Left ventricle myocardium inferior (tissue), 1 donor: Measurements from ENCODE around the gene HDAC4. TPM values are rescaled to one million over a fixed set of nuclear protein-coding genes. Genes with fewer than 3 reads are reported as not detected.
A peak's percentile ranks its signal among the peaks of the same experiment; 100 is the strongest.
"Not testable (repeated sequence)": the region's sequence is repeated elsewhere in the genome, so short reads cannot be mapped to it uniquely, and the experiment has no call there.

Experiments used
- DNase-seq: peaks from one replicate; pipeline ENCODE4 v3.0.0-alpha.2; 2020
- H3K27ac ChIP-seq: fragments of 200-600 bp; replicated peaks from 2 replicates; pipeline ENCODE4 v1.8.0; 2021
- H3K27me3 ChIP-seq: fragments of 200-600 bp; 2 replicates; pipeline ENCODE4 v1.8.0; 2021; ENCODE audit warnings: low read depth
- H3K36me3 ChIP-seq: fragments of 200-600 bp; 2 replicates; pipeline ENCODE4 v1.8.0; 2021
- H3K4me1 ChIP-seq: fragments of 200-600 bp; 2 replicates; pipeline ENCODE4 v1.8.0; 2021
- H3K4me3 ChIP-seq: fragments of 200-600 bp; 2 replicates; pipeline ENCODE4 v1.8.0; 2021; ENCODE audit warnings: mild to moderate bottlenecking, moderate library complexity
- H3K9me3 ChIP-seq: fragments of 200-600 bp; replicated peaks from 2 replicates; pipeline ENCODE4 v1.8.0; 2021
- intact Hi-C: fragments of 100-400 bp; cut with micrococcal nuclease; formaldehyde crosslinking; loops from one replicate; pipeline ENCODE4 v1.11.0; 2022
- total RNA-seq: library from RNA; stranded (reverse); fragmentation: NEBNext Ultra II Directional; extraction: Animal tissue kit (Norgen Biotek cat#: 25700); gene quantifications from one replicate; pipeline ENCODE4 v1.2.1, GENCODE V29; 2021
- TF ChIP-seq, protein P1 (sequence below): fragments of 200-600 bp; IDR thresholded peaks from 2 replicates; pipeline ENCODE4 v1.8.0; 2021; ENCODE audit warnings: antibody characterized with exemption, mild to moderate bottlenecking, borderline replicate concordance
- donor health status: DM: no; HTN: yes; CAD: no; lungs with severe emphysema.

Gene HDAC4
- total RNA-seq, 1 donor from 2014 or later, result 23.9 TPM

DNA sequence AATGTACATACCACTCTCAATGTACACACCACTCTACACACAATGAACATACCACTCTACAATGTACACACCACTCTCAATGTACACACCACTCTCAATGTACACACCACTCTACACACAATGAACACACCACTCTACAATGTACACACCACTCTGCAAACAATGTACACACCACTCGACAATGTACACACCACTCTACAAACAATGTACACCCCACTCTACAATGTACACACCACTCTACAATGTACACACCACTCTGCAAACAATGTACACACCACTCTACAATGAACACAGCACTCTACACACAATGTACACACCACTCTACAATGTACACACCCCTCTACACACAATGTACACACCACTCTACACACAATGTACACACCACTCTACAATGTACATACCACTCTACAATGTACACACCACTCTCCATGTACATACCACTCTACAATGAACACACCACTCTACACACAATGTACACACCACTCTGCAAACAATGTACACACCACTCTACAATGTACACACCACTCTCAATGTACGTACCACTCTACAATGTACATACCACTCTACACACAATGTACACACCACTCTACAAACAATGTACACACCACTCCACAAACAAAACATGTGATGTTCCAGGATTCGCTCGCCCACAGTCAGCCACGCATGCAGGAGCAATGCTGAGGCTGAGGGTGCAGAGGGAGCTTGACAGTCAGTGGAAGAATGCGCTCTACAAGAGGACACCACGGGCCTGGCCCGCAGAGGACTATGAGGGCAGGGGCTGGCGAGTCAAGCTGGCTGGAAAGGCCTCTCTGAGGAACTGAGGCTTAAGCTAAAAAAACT is 118.2 kb downstream of the HDAC4 start:
- Histone ChIP-seq H3K9me3 (no peaks in the 10 kb centered on the region), H3K4me1 (peaks cover 70% of the 10 kb centered on the region), H3K27me3 (no peaks in the 10 kb centered on the region), H3K4me3 (no peak overlapping the region), H3K36me3 (peaks cover 3% of the 10 kb centered on the region), H3K27ac (no peak overlapping the region)
- intact Hi-C loops, result no loop called here
- no peak for DNase-seq
- TF ChIP-seq, protein P1, sequence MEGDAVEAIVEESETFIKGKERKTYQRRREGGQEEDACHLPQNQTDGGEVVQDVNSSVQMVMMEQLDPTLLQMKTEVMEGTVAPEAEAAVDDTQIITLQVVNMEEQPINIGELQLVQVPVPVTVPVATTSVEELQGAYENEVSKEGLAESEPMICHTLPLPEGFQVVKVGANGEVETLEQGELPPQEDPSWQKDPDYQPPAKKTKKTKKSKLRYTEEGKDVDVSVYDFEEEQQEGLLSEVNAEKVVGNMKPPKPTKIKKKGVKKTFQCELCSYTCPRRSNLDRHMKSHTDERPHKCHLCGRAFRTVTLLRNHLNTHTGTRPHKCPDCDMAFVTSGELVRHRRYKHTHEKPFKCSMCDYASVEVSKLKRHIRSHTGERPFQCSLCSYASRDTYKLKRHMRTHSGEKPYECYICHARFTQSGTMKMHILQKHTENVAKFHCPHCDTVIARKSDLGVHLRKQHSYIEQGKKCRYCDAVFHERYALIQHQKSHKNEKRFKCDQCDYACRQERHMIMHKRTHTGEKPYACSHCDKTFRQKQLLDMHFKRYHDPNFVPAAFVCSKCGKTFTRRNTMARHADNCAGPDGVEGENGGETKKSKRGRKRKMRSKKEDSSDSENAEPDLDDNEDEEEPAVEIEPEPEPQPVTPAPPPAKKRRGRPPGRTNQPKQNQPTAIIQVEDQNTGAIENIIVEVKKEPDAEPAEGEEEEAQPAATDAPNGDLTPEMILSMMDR, result no peak

DNA sequence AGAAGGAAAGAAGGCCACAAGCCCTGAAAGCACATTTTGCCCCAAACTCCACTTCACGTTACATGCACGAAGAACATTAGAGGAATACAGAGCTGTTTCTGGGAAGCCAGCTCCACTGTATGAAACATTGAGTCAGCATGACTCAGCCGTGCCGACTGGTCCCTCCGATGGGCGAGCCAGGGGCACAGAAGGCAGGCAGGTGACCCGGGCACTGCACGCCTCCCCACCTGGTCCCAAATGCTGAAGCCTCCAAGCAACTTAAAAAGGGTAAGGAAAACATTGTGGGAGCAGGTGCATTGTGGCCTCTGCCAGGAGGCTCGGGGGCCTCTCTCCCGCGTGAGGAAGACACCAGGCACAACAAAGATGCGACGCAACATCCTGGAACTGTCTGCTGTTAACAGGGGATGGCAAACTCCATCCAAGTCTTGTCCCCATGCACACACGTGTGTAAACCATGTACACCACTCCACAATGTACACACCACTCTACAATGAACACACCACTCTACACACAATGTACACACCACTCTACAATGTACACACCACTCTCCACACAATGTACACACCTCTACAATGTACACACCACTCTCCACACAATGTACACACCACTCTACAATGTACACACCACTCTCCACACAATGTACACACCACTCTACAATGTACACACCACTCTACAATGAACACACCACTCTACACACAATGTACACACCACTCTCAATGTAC is 120.4 kb downstream of the HDAC4 start:
- H3K4me3 ChIP-seq, H3K36me3 ChIP-seq, intact Hi-C loops, H3K9me3 ChIP-seq, H3K27me3 ChIP-seq, DNase-seq: not testable (repeated sequence)
- Histone ChIP-seq H3K27ac (peak overlapping the region; percentile 52), H3K4me1 (peaks cover 69% of the 10 kb centered on the region)

DNA sequence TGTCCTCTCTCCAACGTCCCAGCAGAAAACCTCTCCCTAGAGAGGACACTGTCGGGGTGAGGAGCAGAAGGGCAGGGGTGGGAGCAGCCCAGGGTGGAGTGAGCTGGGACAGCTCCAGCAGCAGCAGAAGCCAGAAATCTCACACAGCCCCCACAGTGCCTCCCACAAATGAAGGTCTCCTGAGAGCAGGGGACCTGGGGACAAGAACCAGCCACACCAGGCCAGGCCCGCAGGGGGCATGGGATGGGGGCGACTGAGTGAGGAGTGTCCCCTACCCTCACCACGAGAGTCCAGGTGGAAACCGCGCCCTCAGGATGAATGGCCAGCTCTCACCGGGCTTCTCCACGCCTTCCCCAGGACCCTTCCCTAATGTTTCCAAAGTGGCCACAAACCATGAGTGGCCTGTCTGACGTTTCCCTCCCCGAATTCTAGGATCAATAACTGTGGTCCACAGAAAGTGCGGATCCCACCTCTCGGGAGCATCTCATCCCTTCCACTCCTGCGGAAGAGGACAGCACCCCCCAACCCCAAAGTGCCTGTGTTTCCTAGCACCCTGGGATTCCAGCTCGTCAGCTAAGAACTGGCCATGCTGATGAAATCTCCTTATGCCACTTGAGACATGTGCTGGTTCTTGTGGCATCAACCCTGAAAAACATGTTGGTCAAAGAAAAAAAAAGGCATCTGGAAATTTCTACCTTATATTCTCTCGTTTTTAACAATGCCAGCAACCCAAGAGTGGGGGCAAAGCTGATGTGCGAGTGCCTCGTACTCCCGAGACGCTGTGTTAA is 121.1 kb downstream of the HDAC4 start:
- TF ChIP-seq, protein P1, result no peak
- peak overlapping the region; percentile 52 for H3K27ac ChIP-seq
- H3K4me1 ChIP-seq, result peaks cover 69% of the 10 kb centered on the region

DNA sequence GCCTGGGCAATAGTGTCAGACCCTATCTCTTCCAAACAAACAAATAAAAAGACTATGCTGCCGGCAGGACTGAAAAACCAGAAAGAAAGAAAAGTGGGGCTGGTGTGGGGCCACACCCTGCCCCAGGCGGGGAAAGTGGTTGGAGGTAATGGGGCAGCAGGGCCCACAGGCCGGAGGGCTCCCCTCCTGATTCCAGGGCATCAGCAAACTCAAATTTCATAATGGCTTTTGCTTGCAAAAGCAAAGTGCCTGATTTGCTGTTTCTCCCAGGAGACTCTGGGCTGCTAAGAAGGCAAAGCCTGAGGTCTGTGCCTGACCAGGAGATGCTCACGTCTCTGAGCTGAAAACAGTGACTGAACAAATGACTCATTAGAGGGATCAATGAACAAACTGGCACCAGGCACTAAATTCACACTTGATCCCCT is 121.9 kb downstream of the HDAC4 start:
- no peaks in the 10 kb centered on the region for H3K27me3 ChIP-seq
- H3K4me3 ChIP-seq, result no peak overlapping the region
- intact Hi-C loops, result no loop called here
- H3K9me3 ChIP-seq, result no peaks in the 10 kb centered on the region
- peaks cover 69% of the 10 kb centered on the region for H3K4me1 ChIP-seq
- DNase-seq, result no peak
- TF ChIP-seq, protein P1, result no peak
- H3K27ac ChIP-seq, result peak overlapping the region; percentile 52
- peaks cover 3% of the 10 kb centered on the region for H3K36me3 ChIP-seq

More for the DNA sequence above, 121.1 kb downstream of the HDAC4 start:
- Histone ChIP-seq H3K4me3 (no peak overlapping the region), H3K36me3 (peaks cover 3% of the 10 kb centered on the region), H3K9me3 (no peaks in the 10 kb centered on the region), H3K27me3 (no peaks in the 10 kb centered on the region)
- intact Hi-C loops, result no loop called here
- DNase-seq, result no peak

DNA sequence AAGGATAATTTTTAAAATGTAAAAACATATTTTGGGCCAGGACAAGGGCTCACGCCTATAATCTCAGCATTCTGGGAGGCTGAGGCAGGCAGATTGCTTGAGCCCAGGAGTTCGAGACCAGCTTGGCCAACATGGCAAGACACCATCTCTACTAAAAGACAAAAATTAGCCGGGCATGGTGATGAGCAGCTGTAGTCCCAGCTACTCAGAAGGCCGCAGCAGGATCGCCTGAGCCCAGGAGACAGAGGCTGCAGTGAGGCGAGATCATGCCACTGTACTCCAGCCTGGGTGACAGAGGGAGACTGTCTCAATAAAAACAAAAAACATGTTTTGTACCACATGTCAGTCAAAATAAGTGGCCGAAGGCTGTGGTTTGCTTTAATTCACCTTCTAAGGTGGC is 122.5 kb downstream of the HDAC4 start:
- Histone ChIP-seq H3K27me3 (no peaks in the 10 kb centered on the region), H3K9me3 (no peaks in the 10 kb centered on the region), H3K27ac (no peak overlapping the region), H3K4me1 (peaks cover 66% of the 10 kb centered on the region), H3K4me3 (no peak overlapping the region), H3K36me3 (no peaks in the 10 kb centered on the region)
- TF ChIP-seq, protein P1, result no peak
- DNase-seq, result no peak
- intact Hi-C loops, result no loop called here
